Erythroblast (primary cell): ENCODE data around the gene TPRA1.
"Not testable (repeated sequence)": the region's sequence is repeated elsewhere in the genome, so short reads cannot be mapped to it uniquely, and the experiment has no call there.

Source experiments
- DNase-seq, 2 experiments: peaks; one replicate each; lab custom pipeline; 2025; lab: John Stamatoyannopoulos, UW
- GATA1 ChIP-seq: IDR thresholded peaks from 2 replicates; pipeline ENCODE4 v1.6.1; 2011; ENCODE audit warnings: low read depth, mild to moderate bottlenecking, control low read depth, low read length, moderate library complexity
- POLR2A ChIP-seq: IDR thresholded peaks from 2 replicates; pipeline ENCODE4 v1.6.1; 2011; ENCODE audit warnings: mild to moderate bottlenecking, low read length

Gene TPRA1

GRCh38 chr3:127536830-127537812, 53.4 kb downstream of the TPRA1 start:
- no peak for TF ChIP-seq GATA1
- no peak for TF ChIP-seq POLR2A
- no peak for DNase-seq

DNA sequence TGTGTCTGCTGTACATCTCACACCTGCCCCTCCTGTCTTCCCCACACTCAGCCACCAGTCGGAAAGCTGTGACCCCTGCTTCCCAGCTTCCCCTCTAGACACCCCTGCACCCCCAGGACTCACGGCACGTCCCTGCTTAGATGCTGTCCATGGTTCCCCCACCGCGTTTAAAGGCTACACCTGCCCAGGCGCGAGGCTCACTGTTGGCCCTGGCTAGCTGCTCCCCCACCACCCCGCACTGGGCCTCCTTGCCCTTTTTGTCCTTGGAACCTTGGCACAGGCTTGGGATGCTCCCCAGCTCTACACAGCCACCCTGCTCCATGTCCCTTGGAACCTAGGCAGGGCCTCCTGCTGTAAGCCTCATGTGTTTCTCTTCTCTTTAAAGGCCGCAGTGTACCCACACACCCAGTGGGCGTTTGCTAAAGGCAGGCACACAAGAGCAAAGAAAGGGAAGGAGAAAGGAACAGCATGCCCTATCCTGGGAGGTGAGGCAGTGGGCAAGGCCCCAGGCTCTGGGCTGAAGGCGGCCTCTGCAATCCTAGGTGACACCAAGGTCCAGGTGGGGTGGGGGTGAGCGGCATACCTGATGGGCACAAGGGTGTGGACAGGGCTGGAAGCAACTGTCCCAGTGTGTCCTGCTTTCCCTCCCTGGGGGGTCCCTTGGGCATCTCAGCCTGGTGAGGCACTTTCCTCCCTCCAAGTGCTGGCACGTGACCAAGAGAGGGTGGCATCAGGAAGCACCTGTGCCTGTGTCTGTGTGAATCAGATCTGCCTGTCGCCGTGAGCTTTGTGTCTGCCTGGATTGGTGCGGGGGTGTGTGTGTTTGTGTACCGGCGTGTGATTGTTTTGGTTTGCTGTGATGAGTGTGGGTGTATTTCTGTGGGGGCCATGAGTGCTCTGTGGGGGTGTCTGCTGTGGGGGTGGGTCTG, 54.4 kb downstream of the TPRA1 start:
- TF ChIP-seq POLR2A (no peak), GATA1 (no peak)
- no peak for DNase-seq

- no peak for TF ChIP-seq POLR2A
- TF ChIP-seq GATA1, result no peak
- DNase-seq, result no peak
These were observed 55.3 kb downstream of the TPRA1 start for GRCh38 chr3:127535106-127535785.

GRCh38 chr3:127534564-127534963, 56.0 kb downstream of the TPRA1 start:
- TF ChIP-seq POLR2A, result no peak
- TF ChIP-seq GATA1, result no peak
- no peak for DNase-seq

DNA sequence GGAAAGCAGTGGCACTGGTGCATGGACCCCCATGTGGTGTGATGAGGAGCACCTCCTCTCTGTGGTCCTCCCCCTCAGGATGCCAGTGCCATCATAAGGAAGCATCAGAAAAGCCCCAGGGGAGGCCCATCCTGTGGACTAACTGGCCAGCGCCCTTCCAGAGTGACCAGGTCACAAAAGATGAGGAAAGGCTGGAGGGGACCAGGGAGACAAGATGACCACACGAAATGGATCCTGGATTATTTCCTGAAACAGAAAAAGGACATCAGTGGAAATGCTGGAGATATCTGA, 56.4 kb downstream of the TPRA1 start:
- no peak for TF ChIP-seq GATA1
- no peak for DNase-seq

GRCh38 chr3:127532561-127533203, 57.9 kb downstream of the TPRA1 start:
- TF ChIP-seq POLR2A, result no peak
- TF ChIP-seq GATA1, result no peak
- no peak for DNase-seq

GRCh38 chr3:127531821-127532220, 58.7 kb downstream of the TPRA1 start:
- TF ChIP-seq GATA1 (no peak), POLR2A (no peak)
- DNase-seq, result no peak

GRCh38 chr3:127530863-127531262, 59.7 kb downstream of the TPRA1 start:
- DNase-seq, result not testable (repeated sequence)

GRCh38 chr3:127529346-127530188, 61.0 kb downstream of the TPRA1 start:
- TF ChIP-seq GATA1, result no peak
- no peak for TF ChIP-seq POLR2A
- DNase-seq, result no peak

DNA sequence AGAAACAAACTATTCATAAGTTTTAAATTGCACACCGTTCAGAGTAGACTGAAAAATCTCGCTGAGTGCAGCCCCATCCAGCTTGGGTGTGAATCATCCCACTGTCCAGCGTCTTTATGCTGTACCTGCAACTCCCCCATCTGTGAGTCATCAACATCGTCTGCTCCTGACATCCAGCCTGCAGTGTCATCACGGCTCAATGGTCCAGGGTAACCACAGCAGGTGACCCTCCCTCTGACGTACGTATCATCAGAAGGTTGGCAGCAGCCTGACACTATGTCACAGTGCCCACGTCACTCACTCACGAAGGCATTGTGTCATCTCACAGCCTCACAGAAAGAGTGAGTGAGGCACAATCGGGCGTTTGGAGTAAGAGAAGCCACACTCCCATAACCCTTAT, 65.2 kb downstream of the TPRA1 start:
- TF ChIP-seq GATA1 (no peak), POLR2A (no peak)
- DNase-seq, result no peak

- DNase-seq, result no peak
- TF ChIP-seq POLR2A (no peak), GATA1 (no peak)
These were observed 66.1 kb downstream of the TPRA1 start for GRCh38 chr3:127524296-127524896.
